Measurements from ENCODE around the gene THAP2.
A peak's percentile ranks its signal among the peaks of the same experiment; 100 is the strongest.

Gene THAP2

DNA sequence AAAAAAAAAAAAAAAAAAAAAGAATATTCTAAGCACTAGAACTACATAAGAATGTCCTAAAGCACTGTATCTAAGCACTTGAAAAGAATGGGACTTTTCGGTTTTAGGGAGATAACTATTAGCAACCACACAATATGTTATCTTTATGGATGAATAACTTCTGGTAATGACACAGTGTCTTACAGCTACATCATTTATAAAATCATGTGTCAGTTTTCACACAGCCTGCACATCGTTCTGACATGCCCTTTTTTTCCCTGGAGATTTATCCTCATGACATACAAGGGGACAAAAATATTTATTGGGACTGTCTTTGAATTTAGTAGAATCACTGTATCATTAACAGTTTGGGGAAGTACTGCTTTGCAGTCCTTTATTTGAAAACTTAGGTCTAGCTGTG is 39.1 kb downstream of the THAP2 start:
- TF ChIP-seq POLR2A (IDR thresholded peaks at IDR 0.05; ENCODE audit: low read length), result no peak
- TF ChIP-seq GATA1 (IDR thresholded peaks at IDR 0.05; ENCODE audit: low read depth, low read length), result no peak
- DNase-seq, result no peak

DNA sequence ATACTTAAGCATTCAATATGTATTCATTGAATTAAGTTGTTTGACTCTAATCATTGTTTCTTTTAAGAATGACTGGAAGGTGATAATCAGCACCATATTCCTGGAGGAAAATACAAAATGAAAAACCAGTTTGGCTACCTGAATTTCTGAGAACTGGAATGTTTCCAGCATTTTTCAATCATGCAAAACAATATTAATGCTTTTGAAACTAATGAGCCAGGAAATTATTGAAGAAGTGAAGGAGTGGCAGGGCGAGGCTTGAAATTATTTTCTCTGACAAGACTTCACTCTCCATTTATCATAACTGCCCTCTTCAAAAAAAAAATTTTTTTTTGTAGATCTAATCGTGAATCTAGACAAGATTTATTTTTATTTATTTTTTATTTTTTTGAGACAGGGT is 40.8 kb downstream of the THAP2 start:
- no peak for TF ChIP-seq POLR2A (IDR thresholded peaks at IDR 0.05; ENCODE audit: low read length)
- TF ChIP-seq GATA1 (IDR thresholded peaks at IDR 0.05; ENCODE audit: low read depth, low read length), result no peak

DNA sequence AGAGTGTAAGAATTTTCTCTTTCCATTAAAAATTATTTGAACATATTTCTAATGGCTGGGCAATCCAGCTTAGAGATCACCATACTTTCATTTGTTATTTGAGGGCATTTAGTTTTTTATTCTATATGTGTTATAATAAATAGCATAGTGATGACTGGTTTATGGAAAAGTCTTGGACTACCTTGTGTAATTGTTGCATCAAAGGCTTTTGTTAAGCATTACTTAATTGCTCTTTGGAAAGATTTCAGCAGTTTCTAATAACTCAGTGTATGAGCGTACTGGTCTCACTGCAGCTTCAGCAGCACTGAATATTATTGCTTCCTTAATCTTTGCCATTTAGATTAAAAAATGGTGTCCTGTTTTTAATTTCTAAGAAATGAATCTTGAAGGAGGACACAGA is 44.6 kb downstream of the THAP2 start:
- DNase-seq, result no peak

More for the DNA sequence above, 40.8 kb downstream of the THAP2 start:
- DNase-seq, result no peak

DNA sequence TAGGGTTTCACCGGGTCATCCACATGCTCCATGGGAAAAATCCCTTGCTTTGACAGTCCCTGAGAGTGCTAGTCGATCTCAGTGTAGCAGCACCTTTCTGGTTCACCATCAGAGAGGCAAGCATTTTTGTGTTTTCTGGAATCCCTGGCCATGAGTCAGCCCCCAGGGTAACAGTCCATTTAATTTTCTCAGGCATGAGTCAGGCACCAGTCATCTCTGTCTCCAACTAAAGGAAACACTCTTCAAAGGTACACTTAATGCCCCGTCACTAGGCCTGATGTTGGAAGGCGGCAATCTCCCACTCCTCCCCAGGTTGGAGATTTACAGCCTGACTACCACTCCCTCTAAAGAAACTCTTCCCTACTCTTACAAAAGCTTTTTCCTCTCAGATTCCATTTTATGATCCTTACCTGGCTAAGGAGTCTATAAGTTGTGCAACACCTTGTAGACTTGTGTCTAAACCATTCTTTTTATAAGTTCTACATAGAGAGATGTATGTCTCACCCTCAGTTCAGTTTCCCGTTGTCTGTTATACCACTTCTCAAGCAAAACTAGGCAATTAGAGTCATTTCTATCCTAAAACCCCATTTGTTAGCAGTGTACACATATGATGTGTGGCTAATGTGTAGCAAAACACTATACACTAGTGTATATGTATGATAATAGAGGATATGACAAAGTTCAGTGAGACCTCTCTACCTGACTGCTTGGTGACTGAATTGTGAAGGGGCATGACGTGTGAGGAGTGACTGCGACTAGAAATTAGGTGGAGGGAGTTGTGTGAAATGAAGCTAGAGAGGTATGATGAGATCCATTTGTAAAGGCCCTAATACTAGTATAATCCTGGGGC is 46.4 kb downstream of the THAP2 start:
- no peak for DNase-seq
- no peak for TF ChIP-seq GATA1 (IDR thresholded peaks at IDR 0.05; ENCODE audit: low read depth, low read length)
- no peak for TF ChIP-seq POLR2A (IDR thresholded peaks at IDR 0.05; ENCODE audit: low read length)

More for the DNA sequence above, 44.6 kb downstream of the THAP2 start:
- TF ChIP-seq GATA1 (IDR thresholded peaks at IDR 0.05; ENCODE audit: low read depth, low read length) (no peak), POLR2A (IDR thresholded peaks at IDR 0.05; ENCODE audit: low read length) (no peak)

DNA sequence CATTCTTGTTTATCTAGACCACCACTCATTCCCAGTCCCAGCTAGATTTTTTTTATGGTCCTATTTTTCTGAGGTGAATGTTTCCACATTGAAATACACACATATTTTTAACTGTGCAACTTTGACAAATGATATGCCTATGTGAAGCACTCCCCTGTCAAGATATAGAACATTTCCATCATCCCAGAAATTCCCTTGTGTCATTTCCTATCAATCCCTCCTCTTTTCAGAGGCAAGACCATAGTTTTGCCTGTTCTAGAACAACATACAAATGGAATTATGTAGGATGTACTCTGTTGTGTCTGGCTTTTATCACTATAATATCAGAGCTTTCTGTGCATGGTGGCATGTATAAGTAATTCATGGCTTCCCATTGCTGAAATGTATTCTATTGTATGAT is 54.5 kb downstream of the THAP2 start:
- no peak for TF ChIP-seq GATA1 (IDR thresholded peaks at IDR 0.05; ENCODE audit: low read depth, low read length)
- no peak for TF ChIP-seq POLR2A (IDR thresholded peaks at IDR 0.05; ENCODE audit: low read length)
- DNase-seq, result no peak

DNA sequence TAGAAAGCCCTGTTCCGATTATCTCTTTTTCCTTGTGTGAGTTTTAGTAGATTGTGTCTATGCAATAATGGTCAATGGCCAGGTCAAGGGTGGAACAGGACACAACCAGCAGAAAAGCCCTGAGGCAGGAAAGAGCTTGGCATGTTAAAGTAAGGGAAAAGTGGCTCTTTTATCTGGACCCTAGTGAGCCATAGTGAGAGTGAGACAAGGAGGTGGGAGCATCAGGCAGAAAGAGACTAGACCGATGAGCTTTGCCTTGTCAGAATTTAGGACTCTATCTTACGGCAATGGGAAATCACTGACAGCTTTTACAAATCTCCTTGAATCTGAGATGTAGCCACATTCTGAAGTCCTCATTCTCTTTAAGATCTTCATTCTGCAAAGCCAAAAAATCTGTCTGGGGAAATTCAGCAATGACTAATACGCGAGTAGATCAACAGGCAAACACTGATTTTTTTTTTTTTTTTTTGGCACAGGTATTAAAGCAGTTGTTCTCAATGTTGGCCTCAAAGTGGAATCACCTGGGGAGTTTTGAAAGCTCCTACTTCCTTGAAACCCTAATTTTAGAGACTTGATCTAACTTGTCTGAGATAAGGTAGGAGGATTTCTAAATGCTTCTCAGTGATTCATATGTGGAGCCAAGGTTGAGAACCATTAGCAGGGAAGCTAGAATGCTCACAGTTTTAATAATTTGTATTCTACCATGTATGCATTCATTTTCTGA is 55.7 kb downstream of the THAP2 start:
- no peak for DNase-seq
- TF ChIP-seq GATA1 (IDR thresholded peaks at IDR 0.05; ENCODE audit: low read depth, low read length), result no peak
- TF ChIP-seq POLR2A (IDR thresholded peaks at IDR 0.05; ENCODE audit: low read length), result no peak

DNA sequence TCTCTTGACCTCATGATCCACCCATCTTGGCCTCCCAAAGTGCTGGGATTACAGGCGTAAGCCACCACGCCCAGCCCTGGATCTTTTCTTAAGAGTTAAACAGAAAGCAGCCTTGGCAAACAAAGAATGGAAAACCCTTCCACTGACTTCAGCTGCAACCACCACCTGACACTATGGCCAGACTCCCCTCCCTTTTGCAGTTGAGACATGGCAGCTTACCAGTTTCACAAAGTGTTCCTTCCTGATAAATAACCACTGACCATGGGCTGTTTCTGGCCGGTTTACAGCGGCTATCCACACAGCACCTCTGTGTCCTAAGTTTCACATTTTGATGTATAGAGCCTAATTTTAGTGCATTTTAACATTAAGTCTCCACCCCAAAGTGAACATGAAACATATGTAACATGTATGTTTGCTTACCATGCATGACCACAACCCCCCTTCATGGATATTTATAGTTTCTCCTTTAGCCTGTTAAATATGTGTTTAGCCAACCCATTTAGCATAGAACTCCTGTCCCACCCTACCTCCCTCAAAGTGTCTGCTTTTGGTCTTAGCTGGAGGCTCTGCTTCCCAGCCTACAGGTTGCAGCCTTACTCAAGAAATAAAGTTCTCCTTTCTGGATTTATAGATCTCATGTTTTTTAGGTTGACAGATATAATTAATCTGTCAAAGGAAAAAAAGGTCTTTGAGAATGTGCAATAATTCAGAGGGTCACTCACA is 57.8 kb downstream of the THAP2 start:
- peak; percentile 19 to 75 for DNase-seq
- TF ChIP-seq POLR2A (IDR thresholded peaks at IDR 0.05; ENCODE audit: low read length) (no peak), GATA1 (IDR thresholded peaks at IDR 0.05; ENCODE audit: low read depth, low read length) (no peak)

DNA sequence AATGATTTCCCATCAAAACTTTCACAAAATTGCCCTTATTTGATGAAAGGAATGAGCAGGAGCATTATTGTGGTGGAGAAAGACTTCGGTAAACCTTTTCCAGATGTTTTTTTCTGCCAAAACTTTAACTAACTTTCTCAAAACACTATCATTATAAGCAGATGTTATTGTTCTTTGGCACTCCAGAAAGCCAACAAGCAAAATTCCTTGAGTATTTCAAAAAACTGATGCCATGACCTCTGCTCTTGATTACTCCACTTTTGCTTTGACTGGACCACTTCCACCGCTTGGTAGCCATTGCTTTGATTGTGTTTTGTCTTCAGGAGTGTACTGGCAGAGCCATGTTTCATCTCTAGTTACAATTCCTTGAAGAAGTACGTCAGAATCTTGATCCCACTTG is 60.9 kb downstream of the THAP2 start:
- TF ChIP-seq GATA1 (IDR thresholded peaks at IDR 0.05; ENCODE audit: low read depth, low read length) (no peak), POLR2A (IDR thresholded peaks at IDR 0.05; ENCODE audit: low read length) (no peak)
- no peak for DNase-seq

DNA sequence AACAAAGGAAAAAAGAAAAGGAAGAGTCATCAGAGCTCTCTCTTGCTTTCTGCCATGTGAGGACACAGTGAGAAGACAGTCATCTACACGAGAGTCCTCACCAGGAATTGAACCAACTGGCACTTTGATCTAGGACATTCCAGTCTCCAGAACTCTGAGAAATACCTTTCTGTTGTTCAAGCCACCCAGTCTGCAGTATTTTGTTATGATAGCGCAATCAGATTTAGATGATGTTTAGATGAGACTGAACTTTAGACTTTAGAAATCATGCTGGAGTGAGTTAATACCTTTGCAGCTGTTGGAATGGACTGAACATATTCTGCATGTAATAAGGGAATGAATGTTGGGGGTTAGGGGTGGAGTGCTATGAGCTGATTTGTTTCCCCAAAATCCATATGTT is 62.4 kb downstream of the THAP2 start:
- no peak for DNase-seq
- TF ChIP-seq GATA1 (IDR thresholded peaks at IDR 0.05; ENCODE audit: low read depth, low read length), result no peak
- no peak for TF ChIP-seq POLR2A (IDR thresholded peaks at IDR 0.05; ENCODE audit: low read length)

DNA sequence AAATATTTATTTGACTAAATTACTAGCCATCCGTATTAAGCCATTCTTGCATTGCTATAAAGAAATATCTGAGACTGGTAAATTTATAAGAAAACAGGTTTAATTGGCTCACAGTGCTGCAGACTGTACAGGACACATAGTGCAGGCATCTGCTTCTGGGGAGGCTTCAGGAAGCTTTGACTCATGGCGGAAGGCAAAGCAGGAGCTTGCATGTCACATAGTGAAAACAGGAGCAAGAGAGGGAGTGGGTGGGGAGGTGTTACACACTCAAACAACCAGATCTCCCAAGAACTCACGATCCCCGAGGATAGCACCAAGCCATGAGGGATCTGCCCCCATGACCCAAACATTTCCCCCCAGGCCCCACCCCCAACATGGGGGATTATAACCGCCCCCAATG is 63.9 kb downstream of the THAP2 start:
- no peak for TF ChIP-seq GATA1 (IDR thresholded peaks at IDR 0.05; ENCODE audit: low read depth, low read length)
- TF ChIP-seq POLR2A (IDR thresholded peaks at IDR 0.05; ENCODE audit: low read length), result no peak

More for the DNA sequence above, 63.9 kb downstream of the THAP2 start:
- DNase-seq, result no peak

Data from erythroblast (primary cell).